GM23248 (cell line): ENCODE data around the gene SPPL2B.

ENCODE experiments used
- EZH2 ChIP-seq: fragments of 200-600 bp; sonication (generic); IDR thresholded peaks from 2 replicates; pipeline ENCODE4 v1.6.1; 2018; ENCODE audit warnings: antibody characterized with exemption, mild to moderate bottlenecking; ENCODE audit not compliant: insufficient read depth, poor library complexity, severe bottlenecking
- EZH2phosphoT487 ChIP-seq: fragments of 200-600 bp; sonication (generic); IDR thresholded peaks from 2 replicates; pipeline ENCODE4 v1.6.1; 2018; ENCODE audit warnings: antibody characterized with exemption, moderate library complexity, mild to moderate bottlenecking, low read depth; ENCODE audit not compliant: insufficient read depth

GRCh38 chr19:2387367-2388288 lies 59.1 kb downstream of the SPPL2B start:
- TF ChIP-seq EZH2 (no peak), EZH2phosphoT487 (no peak)
